Activated CD8-positive, alpha-beta memory T cell treated with anti-CD3 and anti-CD28 coated beads for 36 hours (primary cell): Measurements from ENCODE around the gene NCAM2. TPM values are rescaled to one million over a fixed set of nuclear protein-coding genes. Genes with fewer than 3 reads are reported as not detected.

Experiments
- CTCF ChIA-PET: fragments of 350-600 bp; sonication (Branson Sonifier 250); formaldehyde crosslinking; loops from one replicate; lab custom pipeline; 2021; ENCODE audit warnings: antibody characterized with exemption; lab: Charles Lee
- POLR2A ChIA-PET: fragments of 350-600 bp; sonication (Branson Sonifier 250); formaldehyde crosslinking; loops from one replicate; lab custom pipeline; 2021; ENCODE audit warnings: antibody characterized with exemption; lab: Charles Lee
- total RNA-seq, 2 experiments: library from RNA; stranded (reverse); gene quantifications; one replicate each; pipeline ENCODE4 v1.2.3, GENCODE V29; 2021

The NCAM2 gene
- total RNA-seq: not detected

DNA sequence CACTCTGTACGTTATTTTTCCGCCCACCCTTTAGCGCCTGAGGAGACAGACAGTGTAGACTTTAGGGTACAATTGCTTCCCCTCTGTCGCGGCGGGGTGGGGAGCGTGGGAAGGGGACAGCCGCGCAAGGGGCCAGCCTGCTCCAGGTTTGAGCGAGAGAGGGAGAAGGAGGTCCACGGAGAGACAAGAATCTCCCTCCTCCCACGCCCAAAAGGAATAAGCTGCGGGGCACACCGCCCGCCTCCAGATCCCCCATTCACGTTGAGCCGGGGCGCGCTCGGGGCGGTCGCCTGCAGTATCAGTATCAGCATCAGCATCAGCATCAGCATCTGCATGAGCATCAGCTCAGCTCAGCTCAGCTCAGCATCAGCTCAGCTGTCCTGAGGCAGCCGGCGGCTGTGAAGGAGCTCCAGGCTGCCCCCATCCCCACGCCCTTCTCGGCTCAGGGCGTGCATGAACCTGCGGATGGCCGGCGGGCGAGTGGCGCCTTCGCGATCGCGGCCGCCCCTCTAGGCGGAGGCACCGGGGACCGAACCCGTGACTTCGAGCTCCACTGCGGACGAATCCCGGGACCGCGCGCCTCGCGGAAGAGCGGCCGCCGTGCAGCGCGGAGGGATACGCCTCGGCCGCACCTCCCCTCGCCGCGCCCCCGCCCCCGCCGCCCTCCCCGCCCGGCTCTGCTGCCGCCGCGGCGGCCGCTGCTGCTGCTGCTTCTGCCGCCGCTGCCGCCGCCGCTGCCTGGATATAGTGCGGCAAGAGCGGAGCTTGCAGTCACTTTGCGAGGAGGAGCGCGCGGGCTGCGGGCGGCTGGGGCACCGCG lies at the start of gene NCAM2:
TSS of gene NCAM2 (plus strand) at position 774 of the 820 bp plus-strand sequence.
- CTCF ChIA-PET: no interaction called here
- POLR2A ChIA-PET: no interaction called here

DNA sequence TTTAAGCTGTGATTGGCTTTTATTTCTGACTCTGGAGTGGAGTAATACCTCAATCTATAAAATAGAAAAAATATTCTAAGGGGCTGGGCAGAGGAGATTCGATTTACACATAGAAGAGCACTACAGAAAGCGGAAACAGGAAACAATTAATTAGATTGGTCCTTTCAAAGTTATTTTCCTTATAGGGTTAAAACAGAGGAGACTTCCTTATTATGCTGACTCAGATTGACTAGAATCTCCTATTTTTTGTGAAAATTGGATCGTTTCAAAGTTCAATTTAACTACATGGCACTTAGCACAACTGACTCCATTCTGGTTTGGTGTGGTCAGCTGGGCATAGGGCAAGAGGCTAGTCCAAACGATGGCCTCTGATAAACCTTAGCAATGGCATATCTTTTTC lies 48.3 kb upstream of the NCAM2 start:
- ChIA-PET CTCF (no interaction called here), POLR2A (no interaction called here)

DNA sequence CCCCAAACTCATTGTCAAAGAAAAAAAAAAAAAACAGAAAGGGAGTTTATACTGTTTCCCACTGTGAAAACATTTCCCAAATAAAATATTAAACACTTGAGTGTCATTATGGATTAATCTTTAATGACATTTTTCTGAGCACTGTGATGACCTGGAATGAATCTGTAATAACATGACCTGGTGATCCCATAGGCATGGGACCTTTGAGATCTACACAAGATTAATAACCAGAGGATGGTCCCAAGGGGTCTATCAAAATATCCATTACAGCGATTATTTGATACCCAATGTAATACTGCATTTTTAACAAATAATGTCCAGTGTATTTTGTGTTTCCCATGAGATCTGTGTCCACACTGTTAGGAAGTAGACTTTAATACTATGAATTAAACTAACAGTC lies 32.4 kb upstream of the NCAM2 start:
- POLR2A ChIA-PET: no interaction called here
- CTCF ChIA-PET: no interaction called here

DNA sequence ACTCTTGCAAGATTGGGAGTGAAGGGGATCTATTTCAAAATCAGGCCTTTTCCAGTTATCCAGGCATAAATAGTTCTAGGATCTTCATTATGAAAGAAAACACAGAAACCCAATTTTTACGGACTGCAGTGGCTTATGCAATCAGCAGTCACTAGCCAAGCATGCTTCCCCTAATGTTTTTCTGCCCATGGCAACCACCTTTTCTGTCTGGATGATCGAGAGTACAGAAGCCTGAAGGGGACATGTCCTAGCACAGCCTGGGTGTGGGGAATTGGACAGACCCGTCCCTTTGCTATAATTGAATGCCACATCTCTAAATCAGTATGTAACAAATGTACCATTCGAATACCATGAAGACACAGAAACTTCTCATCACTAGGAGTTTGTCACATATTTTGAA lies 29.8 kb upstream of the NCAM2 start:
- ChIA-PET POLR2A (no interaction called here), CTCF (no interaction called here)

DNA sequence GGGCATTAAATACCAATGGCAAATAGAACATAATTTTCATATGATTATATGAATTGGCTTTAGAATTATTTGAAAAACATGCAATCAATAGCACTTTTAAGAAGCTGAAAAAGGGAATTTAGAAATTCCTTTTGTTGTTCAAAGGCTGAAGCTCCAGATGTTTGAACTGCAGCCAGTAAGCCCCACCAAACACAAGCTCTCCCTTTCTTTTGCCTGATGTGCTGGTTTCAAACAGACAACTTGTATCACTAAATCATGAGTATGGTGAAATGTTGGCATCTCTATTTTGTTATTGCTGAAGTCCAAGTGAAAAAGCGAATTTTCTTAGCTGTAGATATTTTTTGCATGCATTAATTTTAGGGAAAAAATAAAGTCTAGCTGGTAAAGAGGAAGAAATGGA lies 27.5 kb upstream of the NCAM2 start:
- CTCF ChIA-PET: no interaction called here
- POLR2A ChIA-PET: no interaction called here

DNA sequence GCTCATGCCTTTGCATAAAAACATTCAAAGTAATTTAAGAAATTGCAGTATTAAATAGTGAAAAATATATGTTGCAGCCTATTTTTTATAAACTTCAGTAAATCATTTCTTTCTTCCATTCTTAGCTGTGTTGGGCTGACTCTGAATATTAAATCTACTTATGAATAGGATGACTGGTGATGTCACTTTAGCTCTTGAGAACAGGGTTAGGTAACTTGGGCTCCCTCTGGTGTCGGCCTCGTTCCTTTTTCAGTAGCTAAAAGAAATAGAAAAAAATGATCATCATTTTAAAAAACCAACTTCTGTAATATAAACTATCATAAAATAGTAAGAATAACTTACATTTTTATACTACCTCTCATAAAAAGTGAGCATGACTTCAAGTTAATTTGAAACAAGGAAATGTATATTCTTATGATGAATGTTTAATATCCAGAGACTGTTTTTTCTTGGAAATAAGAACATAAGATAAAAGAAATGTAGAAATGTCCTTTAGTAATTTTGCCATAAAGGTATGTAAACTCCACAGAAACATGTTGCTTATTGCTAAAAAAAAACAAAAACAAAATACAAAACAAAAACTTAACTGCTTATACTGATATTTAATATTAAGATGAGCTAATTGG lies 26.8 kb upstream of the NCAM2 start:
- CTCF ChIA-PET: no interaction called here
- POLR2A ChIA-PET: no interaction called here

DNA sequence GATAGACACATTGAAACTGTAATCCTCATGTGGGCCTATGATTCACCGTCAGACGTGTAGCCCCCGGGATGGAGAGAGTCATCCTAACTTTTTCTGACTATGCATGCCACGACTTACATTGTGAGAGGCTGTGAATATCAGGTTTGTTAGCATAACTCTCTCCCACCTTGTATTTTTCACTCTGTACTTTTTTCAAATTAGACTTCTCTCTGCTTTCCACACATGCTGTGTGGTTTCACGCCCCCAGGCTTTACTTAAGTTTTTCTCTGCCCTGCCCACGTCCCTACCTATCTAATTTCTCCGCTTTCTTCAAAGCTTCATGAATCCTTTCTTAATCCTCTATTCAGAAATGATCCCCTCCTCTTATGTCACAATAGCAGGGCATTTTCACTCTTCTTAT lies 3.4 kb upstream of the NCAM2 start:
- ChIA-PET POLR2A (no interaction called here), CTCF (no interaction called here)

DNA sequence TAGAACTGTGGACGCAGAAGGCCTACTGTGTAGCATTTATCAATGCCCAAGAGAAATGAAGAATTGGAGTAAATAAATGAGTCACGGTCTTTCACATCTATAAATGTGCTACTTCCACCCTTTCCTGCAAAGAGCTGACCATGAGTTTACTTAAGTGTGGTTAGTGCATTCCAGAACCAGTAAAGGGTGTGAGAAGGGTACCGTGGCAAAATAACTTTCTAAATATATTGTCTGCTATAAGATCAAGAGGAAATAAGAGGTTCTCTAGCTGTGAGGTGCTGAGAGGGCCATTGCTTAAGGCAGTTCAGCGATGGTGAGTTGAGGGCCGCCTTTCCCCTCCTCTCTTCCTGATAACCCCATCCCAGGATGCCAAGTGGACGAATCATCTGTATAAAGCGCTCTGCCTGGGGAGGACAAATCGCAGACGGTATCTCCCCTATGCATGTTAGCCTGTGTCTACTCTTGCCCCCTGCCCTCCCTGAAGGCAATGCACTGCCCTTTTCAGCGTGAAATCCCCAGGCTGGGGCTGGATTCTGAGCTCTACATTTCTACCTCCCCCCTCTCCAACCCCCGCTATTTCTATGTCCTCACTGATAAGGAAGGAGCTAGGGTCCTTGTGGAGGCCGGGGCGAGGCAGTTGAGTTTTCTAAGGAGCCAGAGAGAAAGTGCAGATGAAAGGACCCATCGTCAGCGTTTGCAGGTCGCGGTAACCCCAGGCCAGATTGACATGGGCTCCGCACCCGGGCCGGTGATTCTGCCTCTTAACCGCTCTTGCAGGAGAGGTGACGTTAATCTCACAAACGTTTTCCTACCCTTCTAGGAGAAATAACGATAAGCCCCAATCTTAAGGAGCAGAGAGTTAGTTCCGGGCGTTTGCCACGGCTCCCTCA lies 1.5 kb upstream of the NCAM2 start:
- ChIA-PET POLR2A (no interaction called here), CTCF (no interaction called here)

DNA sequence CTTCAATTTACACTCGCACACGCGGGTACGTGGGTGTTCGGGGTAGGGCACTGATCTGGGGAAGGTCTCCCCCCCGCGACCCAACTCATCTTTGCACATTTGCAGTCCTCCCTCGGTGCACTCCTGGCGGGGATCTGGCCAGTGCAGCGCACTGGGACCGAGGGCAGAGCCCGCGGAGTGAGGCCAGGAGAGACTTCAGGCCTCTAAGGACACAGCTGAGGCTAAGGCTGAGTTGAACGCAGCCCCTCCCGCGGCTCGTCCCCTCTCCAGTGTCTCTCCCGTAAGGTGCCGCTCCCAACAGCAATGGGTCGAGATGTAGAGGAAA lies 936 bp upstream of the NCAM2 start:
- CTCF ChIA-PET: no interaction called here

DNA sequence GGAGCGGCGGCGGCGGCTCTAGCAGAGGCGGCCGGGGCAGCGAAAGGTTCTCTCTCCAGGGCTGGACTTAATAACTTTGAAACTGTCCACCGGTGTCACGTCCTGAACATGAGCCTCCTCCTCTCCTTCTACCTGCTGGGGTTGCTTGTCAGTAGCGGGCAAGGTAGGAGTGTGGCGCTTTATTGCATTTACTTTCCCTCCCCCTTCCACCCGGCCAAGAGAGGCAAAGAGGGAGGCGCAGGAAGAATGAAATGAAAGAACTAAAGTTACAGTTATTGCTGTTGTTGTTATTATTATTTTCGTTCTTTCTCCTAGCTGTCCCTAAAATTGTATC lies 214 bp downstream of the NCAM2 start:
- ChIA-PET POLR2A (no interaction called here), CTCF (no interaction called here)

More for the DNA sequence above, 936 bp upstream of the NCAM2 start:
- POLR2A ChIA-PET: no interaction called here

DNA sequence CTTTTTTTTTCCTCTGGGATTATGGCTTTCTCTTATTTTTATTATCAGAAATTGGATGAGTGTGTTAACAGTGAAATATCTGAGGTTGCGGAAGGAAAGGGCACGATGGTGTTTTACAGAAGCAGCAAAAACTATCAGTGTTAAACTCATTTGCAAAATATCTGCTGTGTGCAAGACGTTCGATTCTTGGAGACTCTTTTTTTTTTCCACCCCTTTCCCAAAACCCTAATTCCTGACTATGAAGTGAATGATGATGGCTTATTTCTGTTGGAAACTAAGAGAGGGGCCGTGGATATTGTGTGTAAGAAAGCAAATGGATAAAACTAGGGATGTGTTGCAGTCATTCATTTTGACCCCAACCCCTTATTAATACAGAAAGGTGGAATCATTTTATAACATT lies 677 bp downstream of the NCAM2 start:
- CTCF ChIA-PET: no interaction called here
- POLR2A ChIA-PET: no interaction called here

DNA sequence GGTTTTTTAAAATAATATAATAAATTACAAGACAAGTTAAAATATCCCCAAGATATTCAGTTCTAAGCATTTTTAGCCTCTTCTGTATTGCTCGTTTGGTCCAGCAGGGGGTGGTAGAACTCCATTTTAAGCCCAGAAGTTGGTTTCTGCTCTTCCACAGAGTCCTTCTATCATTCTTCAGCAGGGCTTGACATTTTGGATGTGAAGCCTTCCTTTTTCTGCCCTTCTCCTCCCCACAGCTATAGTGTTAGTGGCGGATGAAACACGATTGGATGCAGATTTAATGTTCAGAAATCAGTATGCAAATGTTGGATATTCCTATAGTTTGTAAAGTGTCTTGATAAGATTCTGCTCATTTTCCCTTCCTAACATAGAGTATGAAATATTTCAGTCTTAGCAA lies 1.4 kb downstream of the NCAM2 start:
- ChIA-PET CTCF (no interaction called here), POLR2A (no interaction called here)

DNA sequence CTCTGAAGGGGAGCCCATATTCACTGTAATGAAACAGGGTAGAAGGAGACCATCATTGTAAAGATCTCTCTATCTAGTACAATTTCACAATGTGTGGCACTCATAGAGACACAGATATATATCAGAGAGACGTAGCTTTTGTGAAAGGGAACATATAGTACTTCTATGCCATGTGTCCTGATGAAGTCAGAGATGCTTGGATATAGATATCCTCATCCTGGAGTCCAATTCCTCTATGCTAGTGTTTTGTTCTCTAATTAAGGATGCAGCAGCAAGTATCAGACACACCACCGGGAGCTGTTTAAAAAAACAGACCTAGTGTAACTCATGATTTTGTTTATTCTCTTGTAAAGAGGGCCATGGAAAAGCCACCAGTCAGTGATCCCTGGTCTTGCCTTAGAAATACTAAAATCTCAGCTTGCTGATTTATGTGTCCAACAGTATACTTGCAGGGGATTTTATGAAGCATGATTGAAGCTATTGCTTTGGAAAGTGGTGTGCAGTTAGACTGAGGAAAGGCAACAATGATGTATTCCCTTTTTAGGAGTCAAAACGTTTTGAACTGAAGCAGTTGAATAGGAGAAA lies 2.5 kb downstream of the NCAM2 start:
- CTCF ChIA-PET: no interaction called here
- POLR2A ChIA-PET: no interaction called here

DNA sequence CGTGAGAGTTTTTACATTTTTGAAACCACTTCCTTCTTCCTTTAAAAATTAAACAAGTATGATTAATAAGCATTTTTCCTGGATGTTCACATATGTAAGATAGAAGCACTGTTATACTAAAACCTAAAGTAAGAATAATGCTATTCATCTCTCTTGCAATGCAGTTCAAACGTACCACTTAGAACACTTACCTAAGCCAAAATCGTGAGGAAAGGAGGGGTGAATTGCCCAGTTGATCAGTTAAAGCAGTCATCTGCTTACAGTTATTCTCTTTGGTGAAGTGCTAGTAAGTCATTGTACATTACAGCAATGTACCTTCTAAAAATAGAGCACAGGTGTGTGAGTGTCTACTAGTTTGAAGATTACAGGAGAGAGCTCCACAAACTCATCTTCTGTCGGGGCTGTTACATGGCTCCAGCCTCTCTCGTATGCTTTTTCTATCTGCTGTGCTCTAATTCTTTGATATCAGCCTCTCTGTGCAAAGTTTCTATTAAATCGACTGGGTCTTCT lies 3.4 kb downstream of the NCAM2 start:
- CTCF ChIA-PET: no interaction called here
- POLR2A ChIA-PET: no interaction called here

DNA sequence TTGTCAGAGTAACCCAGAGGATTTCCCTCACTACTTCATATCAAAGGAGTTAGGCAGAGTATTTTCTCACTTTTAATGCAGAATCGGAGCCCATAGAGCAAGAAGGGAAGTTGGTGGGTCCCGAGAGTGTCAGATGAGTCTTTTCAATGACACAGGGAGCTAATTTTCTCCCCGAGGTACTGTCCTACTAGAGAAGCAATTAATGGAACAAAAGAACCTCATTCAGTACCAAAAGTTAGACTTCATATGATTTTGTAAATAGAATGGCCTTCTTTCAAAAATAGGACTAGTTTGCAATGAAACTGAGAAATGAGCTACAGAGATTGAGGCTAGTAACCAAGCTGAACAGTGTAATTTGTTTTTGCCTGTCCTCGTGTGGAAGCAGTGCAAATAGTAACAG lies 3.9 kb downstream of the NCAM2 start:
- ChIA-PET POLR2A (no interaction called here), CTCF (no interaction called here)

DNA sequence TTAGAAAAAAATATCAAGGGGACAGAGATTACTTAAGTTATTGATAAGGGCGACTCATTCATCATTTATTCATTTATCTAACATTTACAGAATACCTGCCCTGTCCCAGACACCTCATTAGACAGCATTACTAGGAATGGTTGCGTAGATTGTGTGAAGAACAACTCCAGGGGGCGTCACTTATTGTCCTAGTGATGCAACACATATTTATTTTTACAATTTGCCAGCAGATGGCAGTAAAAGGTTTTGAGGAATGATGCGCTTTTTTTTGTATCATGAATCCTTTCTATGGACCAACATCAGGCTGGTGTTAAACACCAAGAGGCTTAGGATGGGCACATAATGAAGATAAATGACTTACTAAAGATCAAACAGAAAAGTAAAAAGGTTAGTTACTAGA lies 5.5 kb downstream of the NCAM2 start:
- POLR2A ChIA-PET: no interaction called here
- CTCF ChIA-PET: no interaction called here

DNA sequence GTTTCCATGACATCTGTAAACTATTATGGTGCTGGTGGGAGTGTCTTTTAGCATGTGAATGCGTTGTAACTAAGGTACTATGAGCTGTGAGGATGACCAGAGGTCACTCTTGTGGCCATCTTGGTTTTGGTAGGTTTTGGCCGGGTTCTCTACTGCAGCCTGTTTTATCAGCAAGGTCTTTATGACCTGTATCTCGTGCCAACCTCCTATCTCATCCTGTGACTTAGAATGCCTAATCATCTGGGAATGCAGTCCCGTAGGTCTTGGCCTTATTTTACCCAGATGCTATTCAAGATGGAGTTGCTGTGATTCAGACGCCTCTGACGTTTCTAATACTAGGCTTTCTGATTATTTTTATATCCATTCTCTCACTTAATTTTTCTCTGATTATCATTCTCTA lies 9.4 kb downstream of the NCAM2 start:
- ChIA-PET CTCF (no interaction called here), POLR2A (no interaction called here)

DNA sequence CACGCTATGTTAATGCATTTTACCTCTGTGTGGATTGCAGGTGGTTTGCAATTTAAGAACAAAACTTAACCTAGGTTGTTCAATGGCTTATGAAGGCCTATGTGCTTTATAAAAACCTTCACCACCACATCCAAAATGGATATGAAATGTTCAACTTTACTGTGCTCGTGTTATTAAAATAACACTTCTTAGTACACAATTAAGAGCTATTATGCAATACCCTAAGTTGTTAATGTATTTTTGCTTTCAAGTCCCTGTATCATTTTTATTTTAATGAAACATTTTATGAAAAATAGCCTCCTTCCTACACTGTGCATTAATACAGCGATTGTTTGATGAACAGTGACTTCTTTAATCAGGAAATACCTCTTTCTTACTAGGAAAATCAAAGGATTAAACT lies 12.0 kb downstream of the NCAM2 start:
- ChIA-PET CTCF (no interaction called here), POLR2A (no interaction called here)

DNA sequence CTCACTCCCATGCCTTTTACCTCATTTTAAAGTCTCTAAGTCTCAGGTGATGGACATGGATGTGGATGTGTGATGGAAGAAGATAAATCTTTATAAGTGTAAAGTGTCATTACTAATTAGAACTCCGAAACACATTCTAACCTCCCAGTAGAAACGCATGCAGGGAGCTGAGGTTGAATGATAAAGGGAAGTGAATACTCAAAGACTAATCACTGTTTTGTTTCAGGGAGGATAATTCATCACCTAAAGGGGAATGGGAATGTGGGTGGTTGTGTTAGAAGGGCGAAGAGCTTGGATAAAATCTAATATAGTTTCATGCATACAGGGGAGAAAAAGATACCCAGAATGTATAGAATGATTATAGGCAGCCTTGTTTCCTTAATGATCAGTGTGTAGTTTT lies 12.5 kb downstream of the NCAM2 start:
- ChIA-PET POLR2A (no interaction called here), CTCF (no interaction called here)

DNA sequence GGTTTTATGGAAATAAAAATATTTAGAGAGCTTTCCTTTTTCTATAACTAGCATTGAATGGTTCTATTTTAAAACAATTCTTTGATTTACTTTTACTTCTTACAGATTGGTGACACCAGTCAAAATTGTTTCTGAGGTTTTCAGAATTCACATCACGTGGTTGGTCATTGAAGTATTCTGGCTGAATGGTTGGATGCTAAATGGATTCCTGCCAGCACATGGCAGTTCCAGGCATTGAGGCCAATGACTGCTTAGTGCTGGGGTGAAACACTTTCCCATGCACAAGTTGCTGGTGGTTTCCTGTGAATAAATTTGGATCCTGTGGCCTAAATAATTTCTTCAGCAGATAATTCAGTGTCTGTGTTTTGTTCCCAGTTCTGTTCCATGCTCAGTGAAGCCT lies 20.6 kb downstream of the NCAM2 start:
- ChIA-PET POLR2A (no interaction called here), CTCF (no interaction called here)
